Keratinocyte (primary cell): ENCODE measurements around the gene MAP7D1. TPM values are rescaled to one million over a fixed set of nuclear protein-coding genes. Genes with fewer than 3 reads are reported as not detected.

Source experiments
- DNase-seq: peaks from one replicate; pipeline ENCODE4 v3.0.0-alpha.2; 2011; ENCODE audit warnings: low read depth, missing footprints, low spot score
- FAIRE-seq: peaks from 2 replicates; lab custom pipeline; 2011; peaks lifted over from hg19 to GRCh38; lab: Jason Lieb, UNC
- H2AFZ ChIP-seq: 2 replicates; pipeline ENCODE4 v1.6.0; 2012; ENCODE audit warnings: low read length, control low read depth, inconsistent platforms; ENCODE audit not compliant: control insufficient read depth
- H3K27ac ChIP-seq: 2 replicates; pipeline ENCODE4 v1.5.1; 2011; ENCODE audit warnings: low read length; ENCODE audit not compliant: control insufficient read depth, insufficient read depth
- H3K27me3 ChIP-seq: 3 replicates; pipeline ENCODE4 v1.6.0; 2011; ENCODE audit warnings: low read length; ENCODE audit not compliant: control insufficient read depth, insufficient read depth; ENCODE audit errors: extremely low read depth
- H3K36me3 ChIP-seq, 2 experiments: 2 replicates in 1 of 2; 3 replicates in 1 of 2; pipeline ENCODE4 v1.5.1; 2011; ENCODE audit warnings: low read length in 2 of 2, mild to moderate bottlenecking in 1 of 2; ENCODE audit not compliant: control insufficient read depth in 2 of 2, insufficient read depth in 2 of 2; ENCODE audit errors: extremely low read depth in 1 of 2
- H3K4me1 ChIP-seq: 3 replicates; pipeline ENCODE4 v1.5.1; 2011; ENCODE audit warnings: low read length; ENCODE audit not compliant: control insufficient read depth, insufficient read depth; ENCODE audit errors: extremely low read depth
- H3K4me2 ChIP-seq: 3 replicates; pipeline ENCODE4 v1.6.0; 2011; ENCODE audit warnings: low read depth, low read length; ENCODE audit not compliant: control insufficient read depth, insufficient read depth; ENCODE audit errors: extremely low read depth
- H3K4me3 ChIP-seq, 3 experiments: fragments of 200-600 bp in 1 of 3; sonication (generic) in 1 of 3; 2 replicates in 2 of 3; 3 replicates in 1 of 3; pipeline ENCODE4 v1.5.1; 2011 to 2016; ENCODE audit warnings: low read length in 3 of 3, mild to moderate bottlenecking in 3 of 3, control low read depth in 2 of 3, inconsistent platforms in 1 of 3, low read depth in 1 of 3, mixed read lengths in 1 of 3, mixed run types in 1 of 3, moderate library complexity in 1 of 3; ENCODE audit not compliant: control insufficient read depth in 2 of 3, insufficient read depth in 2 of 3; ENCODE audit errors: extremely low read depth in 1 of 3
- H3K79me2 ChIP-seq: 2 replicates; pipeline ENCODE4 v1.6.0; 2012; ENCODE audit warnings: low read length; ENCODE audit not compliant: control insufficient read depth, insufficient read depth
- H3K9ac ChIP-seq: 3 replicates; pipeline ENCODE4 v1.6.0; 2011; ENCODE audit warnings: low read length; ENCODE audit not compliant: control insufficient read depth, insufficient read depth; ENCODE audit errors: extremely low read depth
- H3K9me1 ChIP-seq: 3 replicates; pipeline ENCODE4 v1.6.0; 2011; ENCODE audit warnings: low read length; ENCODE audit not compliant: control insufficient read depth, insufficient read depth; ENCODE audit errors: extremely low read depth
- H3K9me3 ChIP-seq: 2 replicates; pipeline ENCODE4 v1.5.1; 2012; ENCODE audit warnings: low read depth, low read length; ENCODE audit not compliant: control insufficient read depth
- H4K20me1 ChIP-seq: 3 replicates; pipeline ENCODE4 v1.6.0; 2011; ENCODE audit warnings: low read length; ENCODE audit not compliant: control insufficient read depth, insufficient read depth; ENCODE audit errors: extremely low read depth
- EZH2 ChIP-seq: IDR thresholded peaks from one replicate; pipeline ENCODE4 v1.6.1; 2012; ENCODE audit warnings: inconsistent platforms, mild to moderate bottlenecking, low read length, moderate library complexity
- dilution Hi-C: fragments of 300-500 bp; cut with MboI; formaldehyde crosslinking; loops from one replicate; pipeline ENCODE4 v1.7.0; 2020; ENCODE audit warnings: low sequenced_read_pairs; ENCODE audit not compliant: extremely low pct_ligation_motif_present
- polyA plus RNA-seq, 5 experiments: library from polyadenylated mRNA; depleted of rRNA in 3 of 5; stranded (reverse) in 3 of 5; stranded (forward) in 1 of 5; unstranded in 1 of 5; fragments of >200 nt; gene quantifications; 1 replicate in 1 of 5; 2 replicates in 3 of 5; 3 replicates in 1 of 5; pipeline versions ENCODE4 v1.2.1 to v1.2.3, GENCODE V29; 2011 to 2012; ENCODE audit warnings: missing spikeins in 2 of 5, low read depth in 1 of 5, low replicate concordance in 1 of 5
- TF ChIP-seq, protein P1 (sequence below), 3 experiments: IDR thresholded peaks in 1 of 3; conservative IDR thresholded peaks in 1 of 3; optimal IDR thresholded peaks in 1 of 3; 2 replicates in 2 of 3; 3 replicates in 1 of 3; pipeline versions ENCODE3 to v1.5.1; 2011; ENCODE audit warnings: low read length in 3 of 3, mild to moderate bottlenecking in 3 of 3, moderate library complexity in 2 of 3, control low read depth in 1 of 3, inconsistent platforms in 1 of 3; ENCODE audit not compliant: insufficient read depth in 2 of 3; ENCODE audit errors: extremely low read depth in 1 of 3

The MAP7D1 gene
- polyA plus RNA-seq, 1 donor (not counting 4 experiments of a cell fraction or from before 2014, with no cell fraction given), result 75.0 TPM

DNA sequence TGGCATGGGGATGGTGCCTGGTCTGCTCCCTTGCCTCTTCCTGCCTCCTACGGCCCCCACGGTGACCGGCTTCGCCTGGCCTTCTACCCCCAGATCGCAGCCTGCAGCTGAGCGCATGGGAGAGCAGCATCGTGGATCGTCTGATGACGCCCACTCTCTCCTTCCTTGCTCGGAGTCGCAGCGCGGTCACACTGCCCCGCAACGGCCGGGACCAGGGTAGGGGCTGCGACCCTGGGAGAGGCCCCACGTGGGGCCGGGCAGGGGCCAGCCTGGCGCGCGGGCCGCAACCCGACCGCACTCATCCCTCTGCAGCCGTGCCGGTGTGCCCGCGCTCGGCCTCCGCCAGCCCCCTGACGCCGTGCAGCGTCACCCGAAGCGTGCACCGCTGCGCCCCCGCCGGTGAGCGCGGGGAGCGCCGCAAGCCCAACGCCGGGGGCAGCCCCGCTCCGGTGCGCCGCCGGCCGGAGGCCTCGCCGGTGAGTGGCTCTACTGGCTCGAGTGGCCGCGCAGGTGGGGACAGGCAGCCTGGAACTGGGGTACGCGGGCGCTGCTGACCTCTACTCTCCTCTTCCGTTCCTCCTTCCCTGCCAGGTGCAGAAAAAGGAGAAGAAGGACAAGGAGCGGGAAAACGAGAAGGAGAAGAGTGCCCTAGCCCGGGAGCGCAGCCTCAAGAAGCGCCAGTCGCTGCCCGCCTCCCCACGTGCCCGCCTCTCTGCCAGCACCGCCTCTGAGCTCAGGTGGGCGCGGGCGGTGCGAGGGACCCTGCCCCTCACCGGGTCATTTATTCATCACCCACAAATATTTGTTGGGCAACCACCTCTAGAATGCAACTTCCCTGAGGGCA, 20.4 kb downstream of the MAP7D1 start:
- H4K20me1 ChIP-seq, result peaks cover 11% of the 10 kb centered on the region
- H2AFZ ChIP-seq, result no peak overlapping the region
- H3K4me1 ChIP-seq, result peaks cover 41% of the 10 kb centered on the region
- FAIRE-seq (no peak), DNase-seq (no peak)
- H3K79me2 ChIP-seq, result peaks cover 52% of the 10 kb centered on the region
- H3K4me3 ChIP-seq, result no peak overlapping the region
- no peak overlapping the region for H3K4me2 ChIP-seq
- TF ChIP-seq, protein P1, sequence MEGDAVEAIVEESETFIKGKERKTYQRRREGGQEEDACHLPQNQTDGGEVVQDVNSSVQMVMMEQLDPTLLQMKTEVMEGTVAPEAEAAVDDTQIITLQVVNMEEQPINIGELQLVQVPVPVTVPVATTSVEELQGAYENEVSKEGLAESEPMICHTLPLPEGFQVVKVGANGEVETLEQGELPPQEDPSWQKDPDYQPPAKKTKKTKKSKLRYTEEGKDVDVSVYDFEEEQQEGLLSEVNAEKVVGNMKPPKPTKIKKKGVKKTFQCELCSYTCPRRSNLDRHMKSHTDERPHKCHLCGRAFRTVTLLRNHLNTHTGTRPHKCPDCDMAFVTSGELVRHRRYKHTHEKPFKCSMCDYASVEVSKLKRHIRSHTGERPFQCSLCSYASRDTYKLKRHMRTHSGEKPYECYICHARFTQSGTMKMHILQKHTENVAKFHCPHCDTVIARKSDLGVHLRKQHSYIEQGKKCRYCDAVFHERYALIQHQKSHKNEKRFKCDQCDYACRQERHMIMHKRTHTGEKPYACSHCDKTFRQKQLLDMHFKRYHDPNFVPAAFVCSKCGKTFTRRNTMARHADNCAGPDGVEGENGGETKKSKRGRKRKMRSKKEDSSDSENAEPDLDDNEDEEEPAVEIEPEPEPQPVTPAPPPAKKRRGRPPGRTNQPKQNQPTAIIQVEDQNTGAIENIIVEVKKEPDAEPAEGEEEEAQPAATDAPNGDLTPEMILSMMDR (optimal IDR thresholded peaks at IDR 0.05 in 1 of 3, IDR thresholded peaks at IDR 0.05 in 1 of 3, conservative IDR thresholded peaks at IDR 0.05 in 1 of 3; ENCODE audit: extremely low read depth in 1 of 3, insufficient read depth in 2 of 3, low read length in 3 of 3), result no peak
- TF ChIP-seq EZH2, result no peak
- no peaks in the 10 kb centered on the region for H3K9me1 ChIP-seq
- no peaks in the 10 kb centered on the region for H3K9me3 ChIP-seq
- dilution Hi-C loops, result no loop called here
- H3K9ac ChIP-seq, result no peak overlapping the region
- no peak overlapping the region for H3K27ac ChIP-seq
- no peaks in the 10 kb centered on the region for H3K27me3 ChIP-seq
- peaks cover 60 to 74% of the 10 kb centered on the region in 2 experiments for H3K36me3 ChIP-seq

GRCh38 chr1:36177589-36178431, 21.9 kb downstream of the MAP7D1 start:
- FAIRE-seq, result no peak
- Histone ChIP-seq H3K36me3 (peaks cover 56 to 71% of the 10 kb centered on the region in 2 experiments), H3K9me1 (no peaks in the 10 kb centered on the region), H3K79me2 (peaks cover 43% of the 10 kb centered on the region), H3K4me2 (no peak overlapping the region), H2AFZ (no peak overlapping the region), H3K9me3 (no peaks in the 10 kb centered on the region), H3K4me3 (no peak overlapping the region), H3K27me3 (no peaks in the 10 kb centered on the region), H3K27ac (no peak overlapping the region), H3K9ac (no peak overlapping the region), H3K4me1 (peaks cover 27% of the 10 kb centered on the region), H4K20me1 (peaks cover 11% of the 10 kb centered on the region)
- TF ChIP-seq EZH2, result no peak
- TF ChIP-seq, protein P1 (optimal IDR thresholded peaks at IDR 0.05 in 1 of 3, IDR thresholded peaks at IDR 0.05 in 1 of 3, conservative IDR thresholded peaks at IDR 0.05 in 1 of 3; ENCODE audit: extremely low read depth in 1 of 3, insufficient read depth in 2 of 3, low read length in 3 of 3), result no peak
- dilution Hi-C loops, result no loop called here
- no peak for DNase-seq
